HepG2 (cell line): ENCODE results near the gene PLCXD1. TPM values are rescaled to one million over a fixed set of nuclear protein-coding genes. Genes with fewer than 3 reads are reported as not detected.

Experiments used
- ARID4A ChIP-seq: sonication (generic); formaldehyde crosslinking; IDR thresholded peaks from 2 replicates; pipeline ENCODE4 v1.5.0; 2020; ENCODE audit warnings: mild to moderate bottlenecking, missing genetic modification reagents, borderline replicate concordance
- GTF3A ChIP-seq: sonication (generic); formaldehyde crosslinking; conservative IDR thresholded peaks from 2 replicates; pipeline ENCODE4 v1.4.0; 2020; ENCODE audit warnings: mild to moderate bottlenecking, missing genetic modification reagents
- HDAC1 ChIP-seq: sonication (generic); formaldehyde crosslinking; IDR thresholded peaks from 2 replicates; pipeline ENCODE4 v1.5.1; 2020; ENCODE audit warnings: mild to moderate bottlenecking, missing genetic modification reagents
- HIVEP1 ChIP-seq: sonication (generic); formaldehyde crosslinking; IDR thresholded peaks from 2 replicates; pipeline ENCODE4 v1.4.0; 2020; ENCODE audit warnings: mild to moderate bottlenecking, missing genetic modification reagents
- JUN ChIP-seq: sonication (generic); formaldehyde crosslinking; IDR thresholded peaks from 2 replicates; pipeline ENCODE4 v1.4.0; 2020; ENCODE audit warnings: mild to moderate bottlenecking, missing genetic modification reagents
- KAT8 ChIP-seq: IDR thresholded peaks from 2 replicates; pipeline ENCODE4 v1.6.1; 2016; ENCODE audit warnings: missing genetic modification reagents, missing compliant biosample characterization
- MYNN ChIP-seq: sonication (generic); formaldehyde crosslinking; IDR thresholded peaks from 2 replicates; pipeline ENCODE4 v1.4.0; 2020; ENCODE audit warnings: mild to moderate bottlenecking, low read depth, missing genetic modification reagents
- PHF5A ChIP-seq: IDR thresholded peaks from one replicate; pipeline ENCODE4 v1.6.1; 2018; ENCODE audit warnings: low read depth, missing genetic modification reagents; ENCODE audit not compliant: unreplicated experiment
- SYNCRIP ChIP-seq: fragments of 200-400 bp; formaldehyde crosslinking; IDR thresholded peaks from 2 replicates; pipeline ENCODE4 v1.6.1; 2018; ENCODE audit warnings: mild to moderate bottlenecking, low read depth, low read length; ENCODE audit not compliant: insufficient read depth
- TGIF2 ChIP-seq: IDR thresholded peaks from 2 replicates; pipeline ENCODE4 v1.6.1; 2016; ENCODE audit warnings: control low read depth, missing compliant biosample characterization
- ZNF329 ChIP-seq: sonication (generic); formaldehyde crosslinking; IDR thresholded peaks from 2 replicates; pipeline ENCODE4 v1.9.0; 2021; ENCODE audit warnings: low read depth, mild to moderate bottlenecking, missing genetic modification reagents
- ZNF670 ChIP-seq: sonication (generic); formaldehyde crosslinking; IDR thresholded peaks from 2 replicates; pipeline ENCODE4 v1.8.0; 2022; ENCODE audit warnings: mild to moderate bottlenecking, missing genetic modification reagents, borderline replicate concordance
- ZSCAN31 ChIP-seq: sonication (generic); formaldehyde crosslinking; IDR thresholded peaks from 2 replicates; pipeline ENCODE4 v1.5.0; 2020; ENCODE audit warnings: low read depth, mild to moderate bottlenecking, missing genetic modification reagents
- polyA plus RNA-seq, 8 experiments: library from polyadenylated mRNA; depleted of rRNA in 3 of 8; stranded (reverse) in 7 of 8; unstranded in 1 of 8; fragments of >200 nt; fragmentation: Illumina TruSeq in 4 of 8; extraction: Trizol in 4 of 8; gene quantifications; 2 replicates each; pipeline versions ENCODE4 v1.2.1 to v1.2.3, GENCODE V29; 2011 to 2016; ENCODE audit warnings: low read depth in 4 of 8, missing spikeins in 1 of 8, mixed read lengths in 1 of 8; ENCODE audit not compliant: insufficient read depth in 1 of 8
- total RNA-seq, 5 experiments: library from RNA; depleted of rRNA; stranded (reverse); fragments of >200 nt; fragmentation: Illumina TruSeq; extraction: Trizol; gene quantifications; 2 replicates each; pipeline ENCODE4 v1.2.3, GENCODE V29; 2016; ENCODE audit warnings: low read depth in 1 of 5
- TF ChIP-seq, protein P1 (sequence below), 2 experiments: fragments of 450-650 bp in 1 of 2; sonication (generic) in 1 of 2; formaldehyde crosslinking; IDR thresholded peaks; 2 replicates each; pipeline versions ENCODE4 v1.5.0 to v1.8.0; 2020 to 2022; ENCODE audit warnings: mild to moderate bottlenecking in 1 of 2, missing genetic modification reagents in 1 of 2
- TF ChIP-seq, protein P2 (sequence below): IDR thresholded peaks from 2 replicates; pipeline ENCODE4 v1.6.1; 2016; ENCODE audit warnings: low read depth, borderline replicate concordance
- TF ChIP-seq, protein P3 (sequence below): sonication (generic); formaldehyde crosslinking; IDR thresholded peaks from 2 replicates; pipeline ENCODE4 v1.5.1; 2020; ENCODE audit warnings: missing genetic modification reagents, mild to moderate bottlenecking, borderline replicate concordance
- TF ChIP-seq, protein P4 (sequence below): IDR thresholded peaks from 2 replicates; pipeline ENCODE4 v1.6.1; 2012; ENCODE audit warnings: low read length, improper control_type of control experiment

The PLCXD1 gene
- total and polyA plus RNA-seq, 2 of the 13 experiments (the other 11 are each of a cell fraction or from before 2014, with no cell fraction given), result 87.7 to 153 TPM

DNA sequence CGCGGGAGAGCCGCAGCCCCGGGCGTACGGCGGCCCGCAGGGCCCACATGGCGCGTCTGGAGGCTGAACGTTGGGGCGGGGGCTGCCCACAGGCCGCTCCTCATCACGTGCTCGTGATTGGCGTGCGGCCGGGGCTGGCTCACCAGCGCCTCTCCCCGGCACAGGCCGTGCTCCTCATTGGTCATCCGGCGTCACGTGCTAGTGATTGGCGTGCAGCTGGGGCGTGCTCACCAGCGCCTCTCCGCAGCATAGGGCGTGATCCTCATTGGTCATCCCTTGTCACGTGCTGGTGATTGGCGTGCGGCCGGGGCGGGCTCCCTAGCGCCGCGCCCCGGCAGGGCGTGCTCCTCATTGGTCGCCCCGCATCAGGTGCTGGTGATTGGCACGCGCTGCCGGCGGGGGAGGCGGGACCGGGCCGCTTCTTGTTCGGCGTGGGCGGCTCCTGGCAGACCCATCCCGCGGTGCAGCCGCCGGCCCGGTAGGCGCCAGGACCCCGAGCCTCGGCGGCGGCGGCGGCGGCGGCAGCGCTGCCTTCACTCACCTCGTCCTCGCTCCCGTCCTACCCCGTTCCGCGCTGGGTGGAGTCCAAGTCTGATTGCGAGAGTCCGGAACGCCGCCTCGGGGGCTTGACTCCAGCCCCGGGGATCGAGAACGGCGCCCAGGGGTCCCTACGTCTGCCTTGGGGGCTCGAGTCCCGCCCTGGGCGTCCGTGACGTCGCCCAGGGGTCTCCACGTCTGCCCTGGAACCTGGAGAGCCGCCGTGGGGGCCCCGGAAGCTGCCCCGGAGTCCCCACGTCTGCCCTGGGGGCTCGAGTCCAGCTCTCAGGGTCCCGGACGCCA is 37.8 kb downstream of the PLCXD1 start, which contains the start of gene GTPBP6 (continued):
- TF ChIP-seq ZNF670 (no peak), TGIF2 (CRISPR knock-in tag) (no peak), ZSCAN31 (CRISPR knock-in tag) (no peak), GTF3A (CRISPR knock-in tag) (no peak), JUN (no peak), MYNN (no peak), PHF5A (CRISPR knock-in tag) (no peak), SYNCRIP (no peak), HDAC1 (CRISPR knock-in tag) (no peak), HIVEP1 (0 out of 2 replicates have a peak, but pooled peaks have one; percentile 14), ZNF329 (no peak), KAT8 (CRISPR knock-in tag) (peak; percentile 37; the same call in 1 of the 2 replicates), ARID4A (CRISPR knock-in tag) (peak; percentile 82; the same call in 1 of the 2 replicates)
- TF ChIP-seq, protein P1, sequence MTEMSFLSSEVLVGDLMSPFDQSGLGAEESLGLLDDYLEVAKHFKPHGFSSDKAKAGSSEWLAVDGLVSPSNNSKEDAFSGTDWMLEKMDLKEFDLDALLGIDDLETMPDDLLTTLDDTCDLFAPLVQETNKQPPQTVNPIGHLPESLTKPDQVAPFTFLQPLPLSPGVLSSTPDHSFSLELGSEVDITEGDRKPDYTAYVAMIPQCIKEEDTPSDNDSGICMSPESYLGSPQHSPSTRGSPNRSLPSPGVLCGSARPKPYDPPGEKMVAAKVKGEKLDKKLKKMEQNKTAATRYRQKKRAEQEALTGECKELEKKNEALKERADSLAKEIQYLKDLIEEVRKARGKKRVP (CRISPR knock-in tag; IDR thresholded peaks at IDR 0.05), result no peak
- TF ChIP-seq, protein P2, sequence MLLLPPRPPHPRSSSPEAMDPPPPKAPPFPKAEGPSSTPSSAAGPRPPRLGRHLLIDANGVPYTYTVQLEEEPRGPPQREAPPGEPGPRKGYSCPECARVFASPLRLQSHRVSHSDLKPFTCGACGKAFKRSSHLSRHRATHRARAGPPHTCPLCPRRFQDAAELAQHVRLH, result no peak
- TF ChIP-seq, protein P3, sequence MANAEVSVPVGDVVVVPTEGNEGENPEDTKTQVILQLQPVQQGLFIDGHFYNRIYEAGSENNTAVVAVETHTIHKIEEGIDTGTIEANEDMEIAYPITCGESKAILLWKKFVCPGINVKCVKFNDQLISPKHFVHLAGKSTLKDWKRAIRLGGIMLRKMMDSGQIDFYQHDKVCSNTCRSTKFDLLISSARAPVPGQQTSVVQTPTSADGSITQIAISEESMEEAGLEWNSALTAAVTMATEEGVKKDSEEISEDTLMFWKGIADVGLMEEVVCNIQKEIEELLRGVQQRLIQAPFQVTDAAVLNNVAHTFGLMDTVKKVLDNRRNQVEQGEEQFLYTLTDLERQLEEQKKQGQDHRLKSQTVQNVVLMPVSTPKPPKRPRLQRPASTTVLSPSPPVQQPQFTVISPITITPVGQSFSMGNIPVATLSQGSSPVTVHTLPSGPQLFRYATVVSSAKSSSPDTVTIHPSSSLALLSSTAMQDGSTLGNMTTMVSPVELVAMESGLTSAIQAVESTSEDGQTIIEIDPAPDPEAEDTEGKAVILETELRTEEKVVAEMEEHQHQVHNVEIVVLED (CRISPR knock-in tag), result peak; percentile 87
- TF ChIP-seq, protein P4, sequence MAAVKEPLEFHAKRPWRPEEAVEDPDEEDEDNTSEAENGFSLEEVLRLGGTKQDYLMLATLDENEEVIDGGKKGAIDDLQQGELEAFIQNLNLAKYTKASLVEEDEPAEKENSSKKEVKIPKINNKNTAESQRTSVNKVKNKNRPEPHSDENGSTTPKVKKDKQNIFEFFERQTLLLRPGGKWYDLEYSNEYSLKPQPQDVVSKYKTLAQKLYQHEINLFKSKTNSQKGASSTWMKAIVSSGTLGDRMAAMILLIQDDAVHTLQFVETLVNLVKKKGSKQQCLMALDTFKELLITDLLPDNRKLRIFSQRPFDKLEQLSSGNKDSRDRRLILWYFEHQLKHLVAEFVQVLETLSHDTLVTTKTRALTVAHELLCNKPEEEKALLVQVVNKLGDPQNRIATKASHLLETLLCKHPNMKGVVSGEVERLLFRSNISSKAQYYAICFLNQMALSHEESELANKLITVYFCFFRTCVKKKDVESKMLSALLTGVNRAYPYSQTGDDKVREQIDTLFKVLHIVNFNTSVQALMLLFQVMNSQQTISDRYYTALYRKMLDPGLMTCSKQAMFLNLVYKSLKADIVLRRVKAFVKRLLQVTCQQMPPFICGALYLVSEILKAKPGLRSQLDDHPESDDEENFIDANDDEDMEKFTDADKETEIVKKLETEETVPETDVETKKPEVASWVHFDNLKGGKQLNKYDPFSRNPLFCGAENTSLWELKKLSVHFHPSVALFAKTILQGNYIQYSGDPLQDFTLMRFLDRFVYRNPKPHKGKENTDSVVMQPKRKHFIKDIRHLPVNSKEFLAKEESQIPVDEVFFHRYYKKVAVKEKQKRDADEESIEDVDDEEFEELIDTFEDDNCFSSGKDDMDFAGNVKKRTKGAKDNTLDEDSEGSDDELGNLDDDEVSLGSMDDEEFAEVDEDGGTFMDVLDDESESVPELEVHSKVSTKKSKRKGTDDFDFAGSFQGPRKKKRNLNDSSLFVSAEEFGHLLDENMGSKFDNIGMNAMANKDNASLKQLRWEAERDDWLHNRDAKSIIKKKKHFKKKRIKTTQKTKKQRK, result no peak
